Measurements from ENCODE around the gene SULT1A3.
A peak's percentile ranks its signal among the peaks of the same experiment; 100 is the strongest.
"Not testable (repeated sequence)": the region's sequence is repeated elsewhere in the genome, so short reads cannot be mapped to it uniquely, and the experiment has no call there.

Gene SULT1A3

GRCh38 chr16:30186782-30187555 is 12.1 kb upstream of the SULT1A3 start:
- peak; percentile 46 for DNase-seq (ENCODE audit: low spot score)

- no peak for DNase-seq (ENCODE audit: low spot score)
Observed at GRCh38 chr16:30187556-30187865, 11.5 kb upstream of the SULT1A3 start.

DNA sequence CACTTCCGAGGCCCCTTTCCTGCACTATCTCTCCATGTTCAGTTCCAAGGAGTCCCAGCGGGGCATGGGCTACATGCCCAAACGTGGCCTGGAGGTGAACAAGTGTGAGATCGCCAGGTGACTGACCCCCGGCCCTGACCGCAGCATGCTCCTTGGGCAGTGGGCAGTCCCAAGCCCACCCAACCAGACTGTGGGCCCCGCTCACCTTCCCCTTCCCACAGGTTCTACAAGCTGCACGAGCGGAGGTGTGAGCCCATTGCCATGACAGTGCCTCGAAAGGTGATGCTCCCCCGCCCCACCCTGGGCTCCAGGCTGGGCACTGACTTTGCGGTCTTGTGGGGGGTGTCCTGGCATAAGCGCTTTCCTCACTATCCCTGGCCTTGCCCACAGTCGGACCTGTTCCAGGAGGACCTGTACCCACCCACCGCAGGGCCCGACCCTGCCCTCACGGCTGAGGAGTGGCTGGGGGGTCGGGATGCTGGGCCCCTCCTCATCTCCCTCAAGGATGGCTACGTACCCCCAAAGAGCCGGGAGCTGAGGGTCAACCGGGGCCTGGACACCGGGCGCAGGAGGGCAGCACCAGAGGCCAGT is 11.0 kb upstream of the SULT1A3 start:
- DNase-seq (ENCODE audit: low spot score) = no peak

- not testable (repeated sequence) for DNase-seq (ENCODE audit: low spot score)
Observed at GRCh38 chr16:30191158-30191557, 7.9 kb upstream of the SULT1A3 start.

- DNase-seq (ENCODE audit: low spot score) = not testable (repeated sequence)
Observed at GRCh38 chr16:30193098-30193497, 6.0 kb upstream of the SULT1A3 start.

DNA sequence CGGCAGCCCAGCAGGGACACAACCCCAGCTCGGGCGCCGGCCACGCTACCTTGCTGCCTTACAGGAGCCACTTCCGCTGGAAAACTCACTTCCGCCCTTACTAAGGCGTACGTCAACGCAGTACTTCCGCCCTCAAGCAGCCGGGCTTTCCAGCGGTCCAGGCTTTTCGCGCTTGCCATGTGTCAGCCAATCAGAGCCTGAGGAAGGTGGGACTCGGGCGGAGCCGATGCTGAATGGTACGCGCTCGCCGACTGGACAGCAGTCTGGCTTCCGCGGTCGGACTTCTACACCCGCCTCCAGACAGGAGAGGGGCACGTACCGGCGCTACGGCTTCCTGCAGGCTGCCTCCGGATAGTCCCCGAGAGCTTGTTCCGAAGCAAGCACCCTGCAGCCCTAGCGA is 5.4 kb upstream of the SULT1A3 start, which contains the start of the genes BOLA2B and SLX1A:
TSS of gene BOLA2B (minus strand) at position 52 of the 400 bp plus-strand sequence. CDS start 71 bp downstream, outside the sequence.
TSS of gene SLX1A (plus strand) at position 261 of the 400 bp plus-strand sequence. CDS start 210 bp downstream, outside the sequence.
- not testable (repeated sequence) for DNase-seq (ENCODE audit: low spot score)

DNA sequence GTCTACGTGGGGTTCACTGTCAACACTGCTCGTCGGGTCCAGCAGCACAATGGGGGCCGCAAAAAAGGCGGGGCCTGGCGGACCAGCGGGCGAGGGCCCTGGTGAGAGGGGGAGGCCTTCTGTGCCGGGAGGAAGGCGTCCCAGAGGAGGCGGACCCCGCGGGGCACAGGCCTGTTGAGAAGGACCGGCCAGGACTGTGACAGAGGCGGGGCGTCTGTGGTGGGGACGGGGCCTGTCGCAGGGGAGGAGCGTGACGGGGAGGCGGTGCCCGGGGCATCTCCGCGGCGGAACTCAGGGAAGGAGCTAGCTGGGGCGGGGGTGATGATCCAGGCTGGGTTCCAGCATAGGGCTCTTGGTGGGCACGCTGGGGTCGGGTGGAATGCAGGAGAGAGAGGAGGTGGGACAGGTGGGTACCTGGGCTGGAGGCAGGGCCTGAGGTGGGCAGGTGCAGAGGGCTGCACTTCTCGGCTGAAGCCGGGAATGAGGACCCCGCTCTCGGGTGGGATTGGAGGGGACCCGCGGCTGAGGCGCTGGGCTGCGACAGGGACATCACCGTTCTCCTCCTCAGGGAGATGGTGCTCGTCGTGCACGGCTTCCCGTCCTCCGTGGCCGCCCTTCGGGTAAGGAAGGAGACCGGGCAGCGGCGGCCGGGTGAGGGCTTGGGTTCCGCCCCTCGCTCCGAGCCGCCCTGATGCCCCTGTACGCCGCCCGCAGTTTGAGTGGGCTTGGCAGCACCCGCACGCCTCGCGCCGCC is 4.7 kb upstream of the SULT1A3 start:
- not testable (repeated sequence) for DNase-seq (ENCODE audit: low spot score)

DNA sequence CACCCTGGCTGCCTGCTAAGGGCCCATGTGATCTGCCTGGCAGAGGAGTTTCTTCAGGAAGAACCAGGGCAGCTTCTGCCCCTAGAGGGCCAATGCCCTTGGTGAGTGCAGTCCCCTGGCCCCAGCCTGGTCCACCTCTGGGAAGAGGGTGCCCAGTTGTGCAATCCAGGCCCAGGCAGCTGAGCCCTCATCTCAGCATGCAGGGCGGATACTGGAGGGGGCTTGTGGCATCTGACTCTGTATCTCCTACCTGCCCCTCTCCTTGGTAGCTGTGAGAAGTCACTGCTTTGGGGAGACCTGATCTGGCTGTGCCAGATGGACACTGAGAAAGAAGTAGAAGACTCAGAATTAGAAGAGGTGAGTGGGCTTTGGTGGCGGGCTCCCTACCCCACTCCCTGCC is 2.1 kb upstream of the SULT1A3 start:
- not testable (repeated sequence) for DNase-seq (ENCODE audit: low spot score)

- not testable (repeated sequence) for DNase-seq (ENCODE audit: low spot score)
Observed at GRCh38 chr16:30199608-30200343, 721 bp downstream of the SULT1A3 start.

- not testable (repeated sequence) for DNase-seq (ENCODE audit: low spot score)
Observed at GRCh38 chr16:30205541-30206236, 6.6 kb downstream of the SULT1A3 start.

GRCh38 chr16:30206252-30206651 is 7.2 kb downstream of the SULT1A3 start:
- DNase-seq (ENCODE audit: low spot score) = not testable (repeated sequence)

DNA sequence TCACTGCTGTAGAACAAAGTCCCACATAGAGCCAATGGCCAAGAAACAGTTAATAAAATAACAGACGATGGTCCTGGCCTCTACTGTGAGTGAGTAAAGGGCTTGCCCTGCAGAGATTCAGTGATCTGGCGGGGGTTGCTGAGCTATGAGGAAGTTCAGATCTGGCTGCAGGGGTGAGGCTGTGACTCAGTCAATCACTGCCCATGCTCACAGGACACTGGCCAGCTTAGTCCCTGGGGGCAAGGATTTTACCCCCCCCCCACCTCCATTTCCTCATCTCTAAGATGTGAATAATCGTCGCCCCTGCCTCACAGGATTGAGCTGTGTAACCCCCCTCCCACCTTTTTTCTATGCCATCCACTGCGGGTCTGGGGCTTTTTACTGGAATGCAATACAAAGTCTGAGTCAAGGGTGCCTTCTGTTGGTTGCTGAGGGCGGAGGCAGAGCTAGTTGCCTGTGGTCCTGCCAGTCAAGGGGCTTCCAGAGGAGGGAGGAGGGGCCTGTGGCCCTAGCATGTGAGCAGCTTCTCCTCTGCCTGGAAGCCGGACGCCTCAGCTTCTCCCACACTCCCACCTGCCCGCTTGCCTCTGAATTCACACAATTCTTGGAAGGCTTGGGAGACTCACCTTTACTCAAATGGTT is 8.1 kb downstream of the SULT1A3 start:
- DNase-seq (ENCODE audit: low spot score) = not testable (repeated sequence)

DNA sequence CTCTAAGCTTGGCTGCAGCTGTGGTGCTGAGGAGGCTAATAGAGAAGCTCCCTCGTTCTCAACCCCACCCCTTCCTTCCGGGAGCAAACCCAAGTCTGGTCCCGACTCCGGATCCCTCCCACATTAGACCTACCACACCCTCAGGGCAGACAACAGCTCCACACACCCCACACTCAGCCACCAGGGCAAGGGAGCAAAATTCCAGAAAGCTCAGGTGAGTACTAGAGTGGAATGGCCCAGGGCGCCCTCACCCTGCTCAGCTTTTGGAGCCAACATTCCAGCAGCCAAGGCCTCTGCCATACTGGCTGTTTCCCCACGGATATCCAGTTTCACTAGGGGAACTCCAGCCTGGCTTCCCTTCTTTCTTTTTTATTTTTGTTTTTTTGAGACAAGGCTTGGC is 10.0 kb downstream of the SULT1A3 start:
- DNase-seq (ENCODE audit: low spot score) = not testable (repeated sequence)

- DNase-seq (ENCODE audit: low spot score) = not testable (repeated sequence)
Observed at GRCh38 chr16:30211414-30211813, 12.4 kb downstream of the SULT1A3 start.

- not testable (repeated sequence) for DNase-seq (ENCODE audit: low spot score)
Observed at GRCh38 chr16:30217082-30217481, 18.0 kb downstream of the SULT1A3 start.

GRCh38 chr16:30248379-30248778 is 49.3 kb downstream of the SULT1A3 start, which contains the start of gene NPIPB13:
Gene NPIPB13, minus strand, starts transcription at chr16:30248479. Its CDS starts 2,906 bp downstream, at chr16:30245573.
- not testable (repeated sequence) for DNase-seq (ENCODE audit: low spot score)
